Thyroid gland (tissue), 4 donors: Measurements from ENCODE around the gene ABCA4. TPM values are rescaled to one million over a fixed set of nuclear protein-coding genes. Genes with fewer than 3 reads are reported as not detected.
A peak's percentile ranks its signal among the peaks of the same experiment; 100 is the strongest.

Experiments
- DNase-seq, 2 donors: peaks; one replicate each; pipeline ENCODE4 v3.0.0-alpha.2; 2019
- H3K27ac ChIP-seq, 3 donors: fragments of 200-600 bp; sonication (generic); 1 replicate in 2 of 3; 2 replicates in 1 of 3; pipeline ENCODE4 v1.5.1; 2016 to 2019; ENCODE audit warnings: mild to moderate bottlenecking in 1 of 3, moderate library complexity in 1 of 3
- H3K27me3 ChIP-seq: fragments of 200-600 bp; sonication (generic); one replicate; pipeline ENCODE4 v1.5.1; 2019
- H3K36me3 ChIP-seq, 2 donors: fragments of 200-600 bp; sonication (generic); one replicate each; pipeline ENCODE4 v1.5.1; 2016 to 2019
- H3K4me1 ChIP-seq, 2 donors: fragments of 200-600 bp; sonication (generic); one replicate each; pipeline ENCODE4 v1.5.1; 2017 to 2019
- H3K4me3 ChIP-seq, 3 donors: fragments of 200-600 bp; sonication (generic); replicated peaks in 1 of 3; 1 replicate in 2 of 3; 2 replicates in 1 of 3; pipeline ENCODE4 v1.5.1; 2016; ENCODE audit warnings: mild to moderate bottlenecking in 1 of 3
- H3K9me3 ChIP-seq: fragments of 200-600 bp; sonication (generic); one replicate; pipeline ENCODE4 v1.5.1; 2017
- CTCF ChIP-seq, 6 experiments: fragments of 200-600 bp in 3 of 6; fragments of 450-650 bp in 3 of 6; sonication (generic) in 3 of 6; IDR thresholded peaks; one replicate each; pipeline ENCODE4 v1.5.1; 2016 to 2019; ENCODE audit warnings: antibody characterized with exemption in 6 of 6, mild to moderate bottlenecking in 2 of 6, inconsistent platforms in 1 of 6, moderate library complexity in 1 of 6
- POLR2A ChIP-seq, 2 donors: fragments of 450-650 bp; IDR thresholded peaks; one replicate each; pipeline ENCODE4 v1.6.1; 2017; ENCODE audit warnings: antibody characterized with exemption in 2 of 2, mild to moderate bottlenecking in 2 of 2, moderate library complexity in 1 of 2
- WGBS, 2 donors: methylation state at CpG; one replicate each; pipeline ENCODE4 v1.1.5; 2017; 5-methylcytosine and 5-hydroxymethylcytosine counted together
- intact Hi-C: fragments of 100-400 bp; cut with DNase I; formaldehyde crosslinking; loops from one replicate; pipeline ENCODE4 v1.15.1; 2023
- total RNA-seq, 4 donors: library from RNA; depleted of rRNA; stranded (reverse); fragments of >200 nt; gene quantifications; one replicate each; pipeline ENCODE4 v1.2.3, GENCODE V29; 2016

ABCA4 gene
- total RNA-seq, 4 donors from 2014 or later: 0.44 to 1.0 (median 0.82) TPM

GRCh38 chr1:94143809-94144176, 22.8 kb upstream of the ABCA4 start:
- intact Hi-C loops: no loop called here
- Histone ChIP-seq H3K27me3 (no peaks in the 10 kb centered on the region), H3K36me3 (no peaks in the 10 kb centered on the region), H3K4me3 (no peak overlapping the region), H3K27ac (no peak overlapping the region), H3K9me3 (no peaks in the 10 kb centered on the region), H3K4me1 (peaks cover 2 to 19% of the 10 kb centered on the region in 2 donors)
- no peak for DNase-seq
- TF ChIP-seq POLR2A (IDR thresholded peaks at IDR 0.05): no peak
- no peak for TF ChIP-seq CTCF (IDR thresholded peaks at IDR 0.05)

GRCh38 chr1:94143173-94143808, 22.3 kb upstream of the ABCA4 start:
- Histone ChIP-seq H3K36me3 (no peaks in the 10 kb centered on the region), H3K27me3 (no peaks in the 10 kb centered on the region), H3K4me3 (no peak overlapping the region), H3K9me3 (no peaks in the 10 kb centered on the region), H3K27ac (peak overlapping the region in 1 of 3 donors; percentile 18), H3K4me1 (peaks cover 2 to 19% of the 10 kb centered on the region in 2 donors)
- 45 to 68% methylated on average over 2 of the region's 2 CpGs for WGBS, 2 donors
- DNase-seq: no peak
- TF ChIP-seq CTCF (IDR thresholded peaks at IDR 0.05) (no peak), POLR2A (IDR thresholded peaks at IDR 0.05) (no peak)
- intact Hi-C loops: no loop called here

- Histone ChIP-seq H3K4me3 (no peak overlapping the region), H3K9me3 (no peaks in the 10 kb centered on the region), H3K36me3 (no peaks in the 10 kb centered on the region), H3K4me1 (peaks cover 2 to 19% of the 10 kb centered on the region in 2 donors), H3K27ac (no peak overlapping the region), H3K27me3 (no peaks in the 10 kb centered on the region)
- WGBS, 2 donors: 74 to 79% methylated on average over 2 of the region's 2 CpGs
- DNase-seq: no peak
- intact Hi-C loops: no loop called here
- no peak for TF ChIP-seq CTCF (IDR thresholded peaks at IDR 0.05)
- TF ChIP-seq POLR2A (IDR thresholded peaks at IDR 0.05): no peak
These were observed 21.6 kb upstream of the ABCA4 start for GRCh38 chr1:94142583-94142982.

DNA sequence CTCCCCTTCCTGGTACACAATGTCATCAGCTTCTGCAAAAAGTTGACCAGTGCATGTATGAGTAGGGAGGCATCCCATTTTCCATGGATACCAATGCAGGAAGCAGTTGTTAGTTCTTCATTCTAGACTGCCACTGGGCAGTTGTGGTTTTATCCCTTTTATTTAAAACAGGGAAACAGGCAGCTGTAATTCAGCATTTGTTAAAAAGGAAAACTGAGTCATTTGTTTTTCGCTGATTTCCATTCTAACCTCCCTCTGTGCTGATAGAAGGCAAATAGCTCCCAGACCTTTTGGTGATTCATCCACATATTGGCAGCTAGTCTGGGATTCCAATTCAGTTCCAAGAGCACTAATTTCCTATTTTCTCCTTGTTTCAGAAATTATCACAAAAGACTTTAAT, 21.1 kb upstream of the ABCA4 start:
- H3K4me3 ChIP-seq: no peak overlapping the region

More for the DNA sequence above, 21.1 kb upstream of the ABCA4 start:
- Histone ChIP-seq H3K4me1 (peaks cover 2 to 19% of the 10 kb centered on the region in 2 donors), H3K36me3 (no peaks in the 10 kb centered on the region), H3K9me3 (no peaks in the 10 kb centered on the region), H3K27me3 (no peaks in the 10 kb centered on the region), H3K27ac (no peak overlapping the region)
- 63 to 81% methylated on average over 1 of the region's 1 CpG for WGBS, 2 donors
- no peak for DNase-seq
- no peak for TF ChIP-seq CTCF (IDR thresholded peaks at IDR 0.05)
- TF ChIP-seq POLR2A (IDR thresholded peaks at IDR 0.05): no peak
- intact Hi-C loops: no loop called here
